Umbilical cord (tissue), 2 donors: ENCODE data around the gene CUEDC1. TPM values are rescaled to one million over a fixed set of nuclear protein-coding genes. Genes with fewer than 3 reads are reported as not detected.

Experiments used
- DNase-seq: peaks from one replicate; pipeline ENCODE4 v3.0.0-alpha.2; 2015; ENCODE audit warnings: low spot score
- total RNA-seq: library from RNA; depleted of rRNA; stranded (reverse); fragments of >200 nt; gene quantifications from one replicate; pipeline ENCODE4 v1.2.3, GENCODE V29; 2014; ENCODE audit warnings: low replicate concordance; ENCODE audit not compliant: insufficient read depth

The CUEDC1 gene
- total RNA-seq, 1 donor from 2014 or later, result 38.3 TPM

DNA sequence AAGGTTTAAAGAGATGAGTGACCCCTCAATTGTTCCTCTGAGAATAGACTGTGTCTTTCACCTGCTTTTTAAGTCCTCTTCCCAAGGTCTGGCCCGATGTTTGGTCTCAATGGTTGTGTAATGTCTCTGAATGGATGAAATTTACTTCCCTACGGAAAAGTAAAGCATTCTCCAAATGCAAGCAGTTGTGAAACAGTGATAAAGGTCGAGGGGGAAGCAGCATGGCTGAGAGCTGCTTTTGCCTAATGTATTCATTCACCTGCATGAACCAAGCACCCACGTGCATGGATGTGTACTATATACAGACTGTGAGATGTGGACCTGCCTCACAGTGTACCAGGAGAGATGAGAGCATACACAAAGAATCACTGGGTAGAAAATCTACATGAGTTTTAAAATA, 116.8 kb downstream of the CUEDC1 start:
- DNase-seq, result no peak

- DNase-seq, result no peak
These were observed 119.8 kb downstream of the CUEDC1 start for GRCh38 chr17:57835333-57835900.

DNA sequence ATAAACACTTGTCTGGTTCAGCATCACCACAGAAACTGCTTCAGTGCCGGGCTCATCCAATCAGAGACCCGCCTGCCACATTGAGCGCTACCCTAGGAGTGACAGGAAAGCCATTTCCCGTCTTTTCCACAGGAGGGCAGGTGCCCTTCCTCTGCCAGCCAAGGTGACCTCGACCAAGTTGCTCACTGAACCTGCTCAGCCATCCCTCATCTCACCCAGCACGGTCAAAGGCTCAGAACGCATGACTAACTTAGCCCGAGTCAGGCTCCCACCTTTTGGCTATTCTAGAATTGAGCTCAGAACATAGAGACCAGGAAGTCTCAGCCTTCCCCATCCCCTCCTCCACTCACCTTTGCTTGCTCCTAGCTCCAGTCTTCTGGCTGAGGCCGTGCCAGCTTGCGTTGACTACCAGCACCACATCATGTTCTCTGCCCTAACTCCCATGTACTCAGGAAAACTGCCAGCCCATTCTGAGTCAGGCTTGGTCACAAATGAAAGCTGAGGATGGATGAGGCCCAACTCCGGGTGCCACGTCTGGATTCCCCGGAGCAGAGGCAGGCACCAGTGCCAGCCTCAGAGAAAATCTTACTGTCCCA, 121.0 kb downstream of the CUEDC1 start:
- no peak for DNase-seq

- DNase-seq, result peak; percentile 84
These were observed 121.9 kb downstream of the CUEDC1 start for GRCh38 chr17:57833179-57833939.

DNA sequence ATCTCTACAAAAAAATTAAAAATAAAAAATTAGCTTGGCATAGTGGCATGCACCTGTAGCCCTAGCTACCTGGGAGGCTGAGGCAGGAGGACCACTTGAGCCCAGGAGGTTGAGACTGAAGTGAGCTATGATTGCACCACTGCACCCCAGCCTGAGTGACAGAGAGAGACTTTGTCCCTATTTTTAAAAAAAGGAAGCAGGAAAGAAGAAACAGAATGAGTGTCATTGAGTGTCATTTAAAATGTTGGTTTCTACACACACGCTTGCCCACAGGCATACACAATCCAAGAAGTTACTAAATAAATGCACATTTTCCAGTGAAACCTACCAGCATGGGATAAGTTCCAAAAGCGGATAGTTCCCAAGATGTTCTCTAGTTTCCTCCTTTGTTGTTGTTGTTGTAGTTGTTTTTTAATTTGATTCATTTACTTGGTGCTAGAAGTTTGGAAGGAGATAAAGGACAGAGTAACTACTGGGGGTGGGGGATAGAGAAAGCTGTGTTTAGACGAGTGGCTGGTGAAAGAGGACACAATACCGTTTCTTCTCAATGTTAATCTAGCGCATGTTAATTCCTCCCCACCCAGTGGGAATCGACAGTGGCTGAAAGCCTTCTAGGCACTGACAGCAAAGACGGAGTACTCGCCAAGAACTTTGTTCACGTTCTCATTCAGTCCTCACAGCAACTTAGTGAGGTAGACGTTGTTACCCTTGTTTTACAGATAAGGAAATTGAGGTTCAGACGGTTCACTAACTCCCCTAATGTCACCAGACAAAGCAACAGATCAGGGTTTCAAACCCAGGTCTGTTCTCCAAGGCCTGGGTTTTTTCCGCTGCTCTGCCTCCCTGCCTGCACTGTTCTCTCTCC, 122.7 kb downstream of the CUEDC1 start:
- DNase-seq, result no peak

DNA sequence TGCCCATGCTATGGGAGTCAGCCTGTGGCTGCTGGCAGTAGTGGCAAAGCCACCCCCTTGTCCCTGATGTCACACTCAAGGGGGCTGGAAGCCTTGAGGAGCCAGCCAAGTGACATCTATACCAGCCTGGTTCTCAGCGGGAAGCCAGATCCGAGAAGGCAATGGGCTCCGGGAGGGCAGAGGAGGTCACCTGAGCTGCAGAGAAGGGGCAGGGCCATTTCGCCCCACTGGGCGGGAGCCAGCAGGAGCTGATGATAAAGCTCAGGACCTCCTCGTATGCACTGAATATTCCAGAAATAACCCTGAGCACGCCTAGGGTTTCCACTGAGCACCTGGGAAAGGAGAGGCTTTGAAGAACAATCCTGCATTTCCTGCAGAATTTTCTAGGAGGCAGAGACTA, 124.3 kb downstream of the CUEDC1 start:
- no peak for DNase-seq

GRCh38 chr17:57823469-57824401, 131.5 kb downstream of the CUEDC1 start:
- peak; percentile 10 for DNase-seq

GRCh38 chr17:57819867-57820266, 135.3 kb downstream of the CUEDC1 start:
- DNase-seq, result no peak

DNA sequence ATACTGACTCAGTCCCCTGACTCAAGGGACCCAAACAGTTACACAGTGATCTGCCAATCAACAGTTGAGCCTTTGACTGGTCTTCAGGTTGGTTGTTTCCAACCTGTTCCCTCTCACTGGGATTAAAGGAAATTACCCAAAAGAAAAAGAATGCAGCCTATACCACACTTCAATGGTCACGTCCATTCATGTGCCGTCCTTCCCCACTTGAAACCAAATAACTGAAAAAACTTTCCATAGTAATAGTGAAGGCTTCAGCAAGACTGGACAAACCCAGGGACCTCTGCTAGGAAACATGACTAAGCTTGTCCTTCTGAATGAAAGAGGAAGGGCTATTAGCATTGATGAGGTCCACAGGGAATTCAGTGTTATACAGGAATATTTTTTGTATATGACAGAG, 135.9 kb downstream of the CUEDC1 start:
- DNase-seq, result no peak

GRCh38 chr17:57818066-57818465, 137.1 kb downstream of the CUEDC1 start:
- DNase-seq, result no peak

DNA sequence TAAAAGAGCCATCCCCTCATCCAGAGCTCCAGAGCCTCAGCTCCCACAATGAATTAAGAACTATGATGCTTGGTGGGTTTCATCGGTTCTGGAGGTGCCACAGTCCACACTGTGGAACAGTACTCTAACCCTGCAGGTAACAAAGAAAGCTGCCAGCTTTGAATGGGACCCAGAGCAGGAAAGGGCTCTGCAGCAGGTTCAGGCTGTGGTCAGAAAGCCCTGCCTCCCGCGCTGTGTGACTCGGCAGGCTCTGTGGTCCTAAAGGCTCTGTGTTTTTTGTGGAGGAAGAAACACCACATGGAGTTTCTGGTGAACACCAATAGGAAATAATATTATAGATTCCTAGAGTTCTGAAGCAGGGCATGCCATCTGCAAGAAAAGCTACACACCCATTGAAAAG, 137.9 kb downstream of the CUEDC1 start:
- no peak for DNase-seq

- no peak for DNase-seq
These were observed 140.8 kb downstream of the CUEDC1 start for GRCh38 chr17:57814421-57814820.

GRCh38 chr17:57811638-57812280, 143.5 kb downstream of the CUEDC1 start:
- no peak for DNase-seq

Other genes with a start within 250 kb of the CUEDC1 start
- not detected for gene CCDC182, start 210.1 kb downstream of the CUEDC1 start, total RNA-seq
- gene MRPS23, start 105.4 kb downstream of the CUEDC1 start, total RNA-seq, result 9.6 TPM
- 50.3 TPM for gene VEZF1, start 32.8 kb upstream of the CUEDC1 start, total RNA-seq
- 209 TPM for gene SRSF1, start 51.8 kb upstream of the CUEDC1 start, total RNA-seq
- gene DYNLL2, start 128.0 kb upstream of the CUEDC1 start, total RNA-seq, result 20.5 TPM
- 4.6 TPM for gene OR4D1, start 193.0 kb upstream of the CUEDC1 start, total RNA-seq
- 2.2 TPM for gene OR4D2, start 211.6 kb upstream of the CUEDC1 start, total RNA-seq
- gene EPX, start 237.3 kb upstream of the CUEDC1 start, total RNA-seq, result not detected